BJ (cell line): Measurements from ENCODE around the gene CACNA2D3. TPM values are rescaled to one million over a fixed set of nuclear protein-coding genes. Genes with fewer than 3 reads are reported as not detected.

Experiments used
- CTCF ChIA-PET: fragments of 350-600 bp; formaldehyde crosslinking; extraction: SDS; loops from one replicate; lab custom pipeline; 2021; ENCODE audit warnings: antibody characterized with exemption, inconsistent platforms; lab: Yijun Ruan, JAX
- POLR2A ChIA-PET: fragments of 300-600 bp; sonication (Branson Sonifier 250); formaldehyde crosslinking; extraction: SDS; loops from one replicate; lab custom pipeline; 2021; ENCODE audit warnings: antibody characterized with exemption; lab: Charles Lee
- DNase-seq: peaks from one replicate; pipeline ENCODE4 v3.0.0-alpha.2; 2011; ENCODE audit warnings: low read depth
- H3K27me3 ChIP-seq: 2 replicates; pipeline ENCODE4 v1.6.0; 2011; ENCODE audit warnings: low read length; ENCODE audit not compliant: control insufficient read depth, insufficient read depth
- H3K36me3 ChIP-seq: 2 replicates; pipeline ENCODE4 v1.5.1; 2011; ENCODE audit warnings: low read length; ENCODE audit not compliant: control insufficient read depth, insufficient read depth
- H3K4me3 ChIP-seq: 2 replicates; pipeline ENCODE4 v1.5.1; 2011; ENCODE audit warnings: low read depth, mild to moderate bottlenecking, control low read depth, low read length
- polyA plus RNA-seq: library from polyadenylated mRNA; depleted of rRNA; stranded (reverse); fragments of >200 nt; gene quantifications from 2 replicates; pipeline ENCODE4 v1.2.3, GENCODE V29; 2011
- TF ChIP-seq, protein P1 (sequence below): IDR thresholded peaks from 2 replicates; pipeline ENCODE4 v1.5.1; 2011; ENCODE audit warnings: low read depth, mild to moderate bottlenecking, control low read depth, inconsistent platforms, low read length, moderate library complexity; ENCODE audit not compliant: insufficient read depth

Gene CACNA2D3
- polyA plus RNA-seq, 1 experiment: 0.56 TPM

GRCh38 chr3:54261141-54261540, 138.8 kb downstream of the CACNA2D3 start:
- POLR2A ChIA-PET: no interaction called here
- TF ChIP-seq, protein P1, sequence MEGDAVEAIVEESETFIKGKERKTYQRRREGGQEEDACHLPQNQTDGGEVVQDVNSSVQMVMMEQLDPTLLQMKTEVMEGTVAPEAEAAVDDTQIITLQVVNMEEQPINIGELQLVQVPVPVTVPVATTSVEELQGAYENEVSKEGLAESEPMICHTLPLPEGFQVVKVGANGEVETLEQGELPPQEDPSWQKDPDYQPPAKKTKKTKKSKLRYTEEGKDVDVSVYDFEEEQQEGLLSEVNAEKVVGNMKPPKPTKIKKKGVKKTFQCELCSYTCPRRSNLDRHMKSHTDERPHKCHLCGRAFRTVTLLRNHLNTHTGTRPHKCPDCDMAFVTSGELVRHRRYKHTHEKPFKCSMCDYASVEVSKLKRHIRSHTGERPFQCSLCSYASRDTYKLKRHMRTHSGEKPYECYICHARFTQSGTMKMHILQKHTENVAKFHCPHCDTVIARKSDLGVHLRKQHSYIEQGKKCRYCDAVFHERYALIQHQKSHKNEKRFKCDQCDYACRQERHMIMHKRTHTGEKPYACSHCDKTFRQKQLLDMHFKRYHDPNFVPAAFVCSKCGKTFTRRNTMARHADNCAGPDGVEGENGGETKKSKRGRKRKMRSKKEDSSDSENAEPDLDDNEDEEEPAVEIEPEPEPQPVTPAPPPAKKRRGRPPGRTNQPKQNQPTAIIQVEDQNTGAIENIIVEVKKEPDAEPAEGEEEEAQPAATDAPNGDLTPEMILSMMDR: no peak
- Histone ChIP-seq H3K36me3 (no peaks in the 10 kb centered on the region), H3K27me3 (no peaks in the 10 kb centered on the region), H3K4me3 (no peak overlapping the region)
- CTCF ChIA-PET: no interaction called here
- DNase-seq: no peak

DNA sequence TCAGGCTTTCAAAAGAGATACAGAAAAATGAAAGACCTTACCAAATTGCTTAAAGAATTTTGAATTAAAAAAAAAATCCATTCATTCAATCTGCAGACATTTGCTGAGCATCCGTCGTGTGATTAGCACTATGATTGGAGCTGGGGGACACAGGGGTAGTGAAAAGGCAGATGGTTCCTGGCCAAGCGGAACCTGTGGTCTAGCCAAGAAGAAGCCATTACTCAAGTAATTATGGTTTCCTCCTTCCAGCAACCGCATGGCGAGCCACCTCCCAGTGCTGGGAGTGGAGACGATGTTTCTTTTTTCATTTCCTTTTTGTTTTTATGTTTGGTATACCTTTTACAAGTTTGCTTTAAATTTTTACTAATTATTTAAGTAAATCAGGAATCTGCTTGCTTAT, 140.2 kb downstream of the CACNA2D3 start:
- ChIA-PET CTCF (interaction anchor here (0.7 kb wide), 1 partner anchor 592 kb away, joined by 5 read pairs; no protein-coding TSS in a partner anchor), POLR2A (no interaction called here)
- TF ChIP-seq, protein P1: no peak
- Histone ChIP-seq H3K36me3 (no peaks in the 10 kb centered on the region), H3K27me3 (no peaks in the 10 kb centered on the region), H3K4me3 (no peak overlapping the region)
- DNase-seq: no peak

DNA sequence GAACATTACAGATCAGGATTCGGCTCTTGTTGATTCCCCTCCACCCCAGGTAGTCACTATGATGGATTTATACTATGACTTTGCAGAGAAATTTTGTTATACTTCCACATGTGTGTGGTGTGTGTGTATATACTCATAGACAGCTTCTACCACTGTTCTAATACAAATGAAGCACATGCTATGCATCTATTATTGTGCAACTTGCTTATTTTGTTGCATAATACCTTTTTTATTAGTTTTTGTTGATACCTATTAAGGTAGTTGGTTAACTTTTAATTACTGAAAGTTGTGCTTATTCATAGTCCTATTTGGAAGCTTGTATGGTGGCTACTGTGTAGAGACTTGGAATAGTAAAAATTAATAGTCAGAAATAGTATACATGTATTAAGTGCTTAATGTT, 140.6 kb downstream of the CACNA2D3 start:
- ChIA-PET POLR2A (no interaction called here), CTCF (interaction anchor here (0.7 kb wide), 1 partner anchor 592 kb away, joined by 5 read pairs; no protein-coding TSS in a partner anchor)
- TF ChIP-seq, protein P1: no peak
- no peaks in the 10 kb centered on the region for H3K36me3 ChIP-seq
- H3K4me3 ChIP-seq: no peak overlapping the region
- no peak for DNase-seq
- H3K27me3 ChIP-seq: no peaks in the 10 kb centered on the region

DNA sequence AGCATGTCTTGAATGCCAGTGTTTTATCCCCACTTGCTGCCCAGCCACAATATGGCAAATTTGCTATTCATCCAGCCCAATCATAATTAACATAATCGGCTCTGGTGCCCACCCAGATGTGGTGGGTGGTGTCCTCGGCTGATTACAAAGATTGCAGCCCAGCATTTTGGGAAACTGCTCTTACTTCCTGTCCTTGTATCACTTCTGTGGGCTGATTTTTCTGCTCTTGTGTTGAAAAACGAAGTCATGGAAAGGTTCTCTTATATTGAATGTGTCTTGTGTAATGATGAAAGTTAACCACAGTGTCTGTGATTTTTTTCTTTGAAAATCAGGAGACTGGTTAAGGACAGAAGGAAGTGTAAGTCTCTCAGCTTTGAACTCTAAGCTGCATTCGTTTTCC, 141.7 kb downstream of the CACNA2D3 start:
- no peaks in the 10 kb centered on the region for H3K27me3 ChIP-seq
- no peaks in the 10 kb centered on the region for H3K36me3 ChIP-seq
- DNase-seq: no peak
- CTCF ChIA-PET: no interaction called here
- no peak overlapping the region for H3K4me3 ChIP-seq
- POLR2A ChIA-PET: no interaction called here
- TF ChIP-seq, protein P1: no peak

GRCh38 chr3:54270816-54271526, 148.6 kb downstream of the CACNA2D3 start:
- ChIA-PET POLR2A (no interaction called here), CTCF (no interaction called here)
- H3K4me3 ChIP-seq: no peak overlapping the region
- TF ChIP-seq, protein P1: no peak
- H3K27me3 ChIP-seq: no peaks in the 10 kb centered on the region
- no peak for DNase-seq
- H3K36me3 ChIP-seq: no peaks in the 10 kb centered on the region
